OCI-M2 (cell line): ENCODE results near the gene SCAI.
"Not testable (repeated sequence)": the region's sequence is repeated elsewhere in the genome, so short reads cannot be mapped to it uniquely, and the experiment has no call there.

Experiments used
- DNase-seq: peaks from one replicate; lab custom pipeline; 2025; ENCODE audit not compliant: unreplicated experiment; lab: John Stamatoyannopoulos, UW

Gene SCAI

GRCh38 chr9:124949387-124949786, 193.9 kb downstream of the SCAI start:
- DNase-seq: no peak

GRCh38 chr9:124947727-124948391, 195.5 kb downstream of the SCAI start:
- no peak for DNase-seq

- DNase-seq: no peak
These were observed 197.2 kb downstream of the SCAI start for GRCh38 chr9:124946167-124946566.

- DNase-seq: no peak
These were observed 201.4 kb downstream of the SCAI start for GRCh38 chr9:124941679-124942561.

GRCh38 chr9:124940894-124941678, 202.2 kb downstream of the SCAI start, which contains the start of gene GOLGA1:
GOLGA1 (minus strand) TSS chr9:124941083; CDS start chr9:124938711, 2,372 bp downstream.
- DNase-seq: peak; percentile 58

DNA sequence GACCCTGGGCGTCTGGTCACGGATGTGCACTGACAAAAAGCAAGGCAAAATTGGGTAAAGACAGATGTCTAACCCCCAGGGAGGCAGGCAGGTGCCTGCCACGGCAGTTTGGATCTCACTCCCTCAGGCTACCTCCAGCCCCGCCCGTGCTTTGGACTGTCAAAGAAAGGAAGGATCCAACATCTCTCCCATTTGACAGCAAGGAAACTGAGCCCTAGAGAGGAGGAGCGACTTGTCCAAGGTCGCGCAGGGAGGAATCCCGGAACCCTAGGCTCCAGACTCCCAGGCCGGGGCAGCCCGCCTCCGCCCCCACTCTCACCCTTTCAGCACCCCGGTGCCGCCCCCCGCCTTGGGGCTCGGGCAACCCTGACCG, 202.8 kb downstream of the SCAI start:
- DNase-seq: no peak

DNA sequence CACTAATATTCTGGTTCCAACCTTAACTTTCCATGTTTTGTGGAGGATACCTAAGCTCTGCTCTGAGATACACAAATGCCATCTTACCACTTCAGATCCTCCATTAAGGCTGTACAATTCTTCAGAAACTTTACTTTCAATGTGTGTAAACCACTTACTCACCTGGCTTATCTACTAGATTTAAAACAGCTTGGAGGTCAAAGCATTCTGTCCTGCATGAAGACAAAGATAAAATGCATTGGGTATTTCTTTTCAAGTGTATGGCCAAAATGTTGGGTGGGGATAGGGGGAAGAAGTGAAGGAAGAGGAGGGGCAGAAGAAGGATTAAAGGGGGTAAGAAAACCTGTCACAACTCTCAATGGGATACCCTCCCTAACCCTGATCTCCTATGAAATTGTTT, 203.4 kb downstream of the SCAI start:
- DNase-seq: no peak

DNA sequence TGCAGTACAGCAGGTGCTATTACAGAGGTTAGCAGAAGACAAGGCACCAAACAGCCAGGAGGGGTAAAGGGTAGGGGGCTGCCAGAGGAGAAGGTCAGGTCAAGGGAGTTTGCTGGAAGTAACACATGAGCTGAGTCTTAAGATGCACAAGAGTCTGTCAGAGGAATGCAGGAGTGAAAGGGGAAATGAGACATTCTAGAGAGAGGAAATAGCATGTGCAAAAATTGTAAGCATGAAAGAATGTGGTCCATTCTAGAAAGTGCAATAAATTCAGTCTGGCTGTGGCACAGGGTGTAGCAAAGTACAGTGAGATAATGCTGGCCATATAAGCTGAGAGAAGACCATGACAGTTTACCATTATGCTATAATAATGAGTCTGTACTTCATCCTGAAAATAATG, 209.0 kb downstream of the SCAI start:
- DNase-seq: no peak

DNA sequence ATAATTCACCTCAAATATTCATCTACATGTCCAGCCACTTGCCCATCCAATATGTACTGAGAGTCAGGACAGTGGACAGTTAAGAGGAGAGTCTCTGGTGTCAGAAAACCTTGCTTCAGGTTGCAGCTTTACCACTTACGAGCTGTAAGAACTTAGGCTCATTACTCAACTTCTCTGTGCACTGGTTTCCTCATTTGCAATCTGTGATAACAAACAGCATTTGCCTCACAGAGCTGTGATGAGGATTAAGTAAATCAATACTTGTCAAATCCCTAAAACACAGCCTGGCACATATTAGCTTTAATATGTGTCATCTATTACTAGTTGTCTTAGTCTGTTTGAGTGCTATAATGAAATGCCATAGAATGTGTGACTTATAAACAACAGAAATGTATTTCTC, 211.0 kb downstream of the SCAI start:
- no peak for DNase-seq

- DNase-seq: no peak
These were observed 213.9 kb downstream of the SCAI start for GRCh38 chr9:124929464-124929863.

GRCh38 chr9:124928116-124928515, 215.2 kb downstream of the SCAI start:
- no peak for DNase-seq

DNA sequence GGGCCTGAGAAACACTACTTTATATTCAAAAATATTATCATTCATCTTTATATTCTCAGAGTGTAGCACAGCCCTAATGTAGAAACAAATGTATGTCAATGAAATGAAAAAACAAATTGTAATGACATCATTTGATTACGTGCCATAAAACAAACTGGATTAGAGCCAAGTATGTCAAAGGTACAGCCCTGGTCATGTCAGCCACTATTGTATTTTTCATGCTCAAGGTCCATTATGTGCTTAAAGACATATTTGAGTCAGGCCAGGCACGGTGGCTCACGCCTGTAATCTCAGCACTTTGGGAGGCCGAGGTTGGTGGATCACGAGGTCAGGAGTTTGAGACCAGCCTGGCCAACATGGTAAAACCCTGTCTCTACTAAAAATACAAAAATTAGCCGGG, 222.9 kb downstream of the SCAI start:
- DNase-seq: not testable (repeated sequence)

DNA sequence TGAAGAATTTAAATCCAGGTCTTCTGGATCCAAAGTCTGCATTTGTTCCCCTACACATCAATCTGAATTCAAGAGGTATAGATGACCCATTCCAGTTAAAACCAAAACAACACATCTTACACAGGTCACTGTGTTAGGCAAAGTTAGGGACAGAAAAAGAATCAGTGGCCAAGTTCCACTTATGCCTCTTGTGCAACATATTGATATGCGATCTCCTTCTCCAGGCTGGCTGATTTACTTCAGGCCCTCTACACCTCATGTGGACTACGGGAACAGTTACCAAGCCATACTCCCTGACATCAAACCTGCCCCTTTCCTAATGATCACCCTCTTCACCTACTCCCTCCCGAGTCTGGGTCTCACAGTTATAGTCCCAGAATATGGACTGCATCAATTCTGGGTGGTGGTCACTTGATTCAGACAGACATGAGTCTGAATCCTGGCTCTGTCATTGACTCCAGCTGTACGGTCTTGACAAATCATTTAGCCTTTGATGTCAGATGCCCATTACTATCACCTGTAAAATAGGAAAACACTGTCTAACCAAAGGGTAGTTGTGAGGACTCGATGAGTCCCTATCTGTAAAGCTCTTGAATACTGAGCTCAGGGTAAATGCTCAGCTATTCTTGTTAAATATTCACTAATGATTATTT, 228.4 kb downstream of the SCAI start:
- DNase-seq: no peak

- no peak for DNase-seq
These were observed 229.9 kb downstream of the SCAI start for GRCh38 chr9:124913378-124913777.

- DNase-seq: no peak
These were observed 231.6 kb downstream of the SCAI start for GRCh38 chr9:124911766-124912165.

GRCh38 chr9:124908098-124908497, 235.2 kb downstream of the SCAI start:
- DNase-seq: no peak

- DNase-seq: no peak
These were observed 236.4 kb downstream of the SCAI start for GRCh38 chr9:124906966-124907365.

GRCh38 chr9:124899845-124900244, 243.5 kb downstream of the SCAI start:
- DNase-seq: no peak

- no peak for DNase-seq
These were observed 245.5 kb downstream of the SCAI start for GRCh38 chr9:124897570-124898460.

GRCh38 chr9:124894741-124895170, 248.6 kb downstream of the SCAI start:
- DNase-seq: no peak
